Body of pancreas (tissue), 4 donors: ENCODE measurements around the gene NUCB2.

Experiments
- POLR2A ChIP-seq, 3 donors: fragments of 450-650 bp; IDR thresholded peaks; one replicate each; pipeline ENCODE4 v1.6.1; 2016; ENCODE audit warnings: antibody characterized with exemption in 3 of 3, mild to moderate bottlenecking in 2 of 3
- TF ChIP-seq, protein P1 (sequence below), 7 experiments: fragments of 450-650 bp in 4 of 7; fragments of 200-600 bp in 3 of 7; sonication (generic) in 3 of 7; IDR thresholded peaks; one replicate each; pipeline ENCODE4 v1.5.1; 2016 to 2019; ENCODE audit warnings: antibody characterized with exemption in 7 of 7

DNA sequence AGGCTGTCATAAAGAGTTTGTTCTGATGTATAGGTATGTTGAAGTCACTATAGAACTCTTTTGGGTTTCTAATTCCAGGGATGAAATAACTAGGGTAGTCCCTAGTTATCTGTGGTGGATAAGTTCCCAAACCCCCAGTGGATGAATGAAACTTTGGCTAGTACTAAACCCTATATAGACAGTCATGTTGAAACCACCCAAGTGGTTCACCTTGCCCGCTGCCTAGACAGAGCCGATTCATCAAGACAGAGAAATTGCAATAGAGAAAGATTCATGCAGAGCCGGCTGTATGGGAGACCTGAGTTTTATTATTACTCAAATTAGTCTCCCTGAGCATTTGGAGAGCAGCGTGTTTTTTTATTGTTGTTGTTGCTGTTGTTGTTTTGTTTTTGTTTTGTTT lies 23.8 kb upstream of the NUCB2 start:
- TF ChIP-seq, protein P1, sequence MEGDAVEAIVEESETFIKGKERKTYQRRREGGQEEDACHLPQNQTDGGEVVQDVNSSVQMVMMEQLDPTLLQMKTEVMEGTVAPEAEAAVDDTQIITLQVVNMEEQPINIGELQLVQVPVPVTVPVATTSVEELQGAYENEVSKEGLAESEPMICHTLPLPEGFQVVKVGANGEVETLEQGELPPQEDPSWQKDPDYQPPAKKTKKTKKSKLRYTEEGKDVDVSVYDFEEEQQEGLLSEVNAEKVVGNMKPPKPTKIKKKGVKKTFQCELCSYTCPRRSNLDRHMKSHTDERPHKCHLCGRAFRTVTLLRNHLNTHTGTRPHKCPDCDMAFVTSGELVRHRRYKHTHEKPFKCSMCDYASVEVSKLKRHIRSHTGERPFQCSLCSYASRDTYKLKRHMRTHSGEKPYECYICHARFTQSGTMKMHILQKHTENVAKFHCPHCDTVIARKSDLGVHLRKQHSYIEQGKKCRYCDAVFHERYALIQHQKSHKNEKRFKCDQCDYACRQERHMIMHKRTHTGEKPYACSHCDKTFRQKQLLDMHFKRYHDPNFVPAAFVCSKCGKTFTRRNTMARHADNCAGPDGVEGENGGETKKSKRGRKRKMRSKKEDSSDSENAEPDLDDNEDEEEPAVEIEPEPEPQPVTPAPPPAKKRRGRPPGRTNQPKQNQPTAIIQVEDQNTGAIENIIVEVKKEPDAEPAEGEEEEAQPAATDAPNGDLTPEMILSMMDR (IDR thresholded peaks at IDR 0.05) = no peak
- no peak for TF ChIP-seq POLR2A (IDR thresholded peaks at IDR 0.05)
